NCI-H460 (cell line): ENCODE data around the gene CPVL. TPM values are rescaled to one million over a fixed set of nuclear protein-coding genes. Genes with fewer than 3 reads are reported as not detected.
A peak's percentile ranks its signal among the peaks of the same experiment; 100 is the strongest.

ENCODE experiments used
- DNase-seq: peaks from one replicate; pipeline ENCODE4 v3.0.0-alpha.2; 2016; ENCODE audit warnings: low read depth; ENCODE audit errors: extremely low read depth
- total RNA-seq: library from RNA; depleted of rRNA; stranded (reverse); fragments of >200 nt; shearing (Covaris generic); gene quantifications from 2 replicates; pipeline ENCODE4 v1.2.3, GENCODE V29; 2014

Gene CPVL
- total RNA-seq, 1 experiment from 2014 or later = 33.0 TPM

- no peak for DNase-seq
These were observed 93.0 kb downstream of the CPVL start for GRCh38 chr7:29053105-29053872.

GRCh38 chr7:29046978-29047377 lies 99.4 kb downstream of the CPVL start:
- DNase-seq = no peak

GRCh38 chr7:29045258-29046086 lies 100.9 kb downstream of the CPVL start:
- peak; percentile 98 for DNase-seq

GRCh38 chr7:29044554-29044953 lies 101.8 kb downstream of the CPVL start:
- peak; percentile 77 for DNase-seq

DNA sequence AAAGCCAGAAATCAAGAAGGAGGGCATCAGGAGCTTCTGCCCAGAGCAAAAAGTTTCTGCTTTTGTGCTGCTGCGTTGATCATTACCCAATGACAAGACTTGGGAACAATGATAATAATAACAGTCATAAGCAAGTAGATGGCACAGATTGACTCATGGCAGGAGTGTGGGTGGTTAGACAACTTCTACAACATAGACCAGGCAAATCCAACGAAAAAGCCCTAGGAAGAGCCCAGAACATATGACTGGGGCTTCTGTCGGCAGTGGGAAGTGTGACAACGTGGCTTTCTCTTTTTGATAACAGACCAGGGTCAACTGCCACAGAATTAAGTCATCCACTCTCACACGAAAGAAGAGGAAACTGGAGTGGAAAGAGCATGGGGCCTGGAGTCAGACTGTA lies 102.8 kb downstream of the CPVL start:
- no peak for DNase-seq

GRCh38 chr7:29042824-29043231 lies 103.5 kb downstream of the CPVL start:
- no peak for DNase-seq

- no peak for DNase-seq
These were observed 104.3 kb downstream of the CPVL start for GRCh38 chr7:29041991-29042390.

GRCh38 chr7:29040579-29040925 lies 105.8 kb downstream of the CPVL start:
- DNase-seq = no peak

GRCh38 chr7:29039821-29040578 lies 106.3 kb downstream of the CPVL start:
- no peak for DNase-seq

- DNase-seq = no peak
These were observed 107.9 kb downstream of the CPVL start for GRCh38 chr7:29038463-29038862.

DNA sequence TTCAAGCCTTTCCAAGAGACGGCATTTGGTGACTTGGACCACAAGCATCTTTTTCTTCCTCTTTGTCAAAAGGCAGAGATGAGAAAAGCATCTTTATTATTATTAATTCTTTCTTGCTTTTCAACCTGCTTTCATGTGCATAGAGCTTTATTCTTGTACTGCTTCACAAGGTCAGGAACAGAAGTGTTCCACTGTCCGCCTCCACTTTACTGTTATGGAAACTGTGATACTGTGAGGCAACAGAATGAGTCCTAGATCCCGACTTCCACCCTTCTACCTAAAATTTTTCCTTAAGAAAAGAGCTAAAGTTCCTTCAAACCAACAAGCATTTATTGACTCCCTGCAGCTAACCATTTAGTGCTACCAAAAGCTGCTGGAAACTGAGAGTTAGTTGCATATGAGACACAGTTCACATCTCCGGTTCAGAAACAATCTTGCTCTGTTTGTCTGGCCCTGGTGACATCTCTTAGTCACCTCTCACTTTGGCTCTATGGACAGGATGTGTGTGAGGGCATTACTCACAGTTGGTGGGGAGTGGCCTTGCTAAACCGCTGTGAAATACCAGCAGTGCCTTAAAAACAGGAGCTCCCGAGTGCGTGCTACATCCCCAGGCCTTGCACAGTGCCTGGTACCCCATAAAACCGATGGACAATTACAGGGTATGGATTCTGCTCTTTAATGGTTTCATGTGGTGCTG lies 111.1 kb downstream of the CPVL start:
- DNase-seq = peak; percentile 99

- no peak for DNase-seq
These were observed 112.8 kb downstream of the CPVL start for GRCh38 chr7:29033584-29033983.

DNA sequence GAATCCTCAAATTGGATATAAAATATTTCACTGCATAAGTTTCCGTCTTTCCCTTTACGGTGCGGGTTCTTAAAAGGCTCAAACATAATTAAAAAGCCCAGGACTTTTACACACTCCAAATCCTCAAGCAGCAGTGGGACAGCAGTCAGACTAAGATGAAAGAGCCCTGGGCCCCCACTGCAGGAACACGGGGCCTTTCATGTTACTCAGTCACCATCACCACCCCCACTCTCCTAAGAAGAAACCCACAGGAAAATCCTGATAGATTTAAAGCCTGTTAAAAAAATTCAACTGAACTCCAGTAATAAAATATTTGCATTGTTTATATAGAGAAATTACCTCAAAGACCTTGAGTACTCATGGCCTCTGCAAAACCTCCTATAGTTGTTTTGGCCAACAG lies 114.2 kb downstream of the CPVL start:
- DNase-seq = no peak

DNA sequence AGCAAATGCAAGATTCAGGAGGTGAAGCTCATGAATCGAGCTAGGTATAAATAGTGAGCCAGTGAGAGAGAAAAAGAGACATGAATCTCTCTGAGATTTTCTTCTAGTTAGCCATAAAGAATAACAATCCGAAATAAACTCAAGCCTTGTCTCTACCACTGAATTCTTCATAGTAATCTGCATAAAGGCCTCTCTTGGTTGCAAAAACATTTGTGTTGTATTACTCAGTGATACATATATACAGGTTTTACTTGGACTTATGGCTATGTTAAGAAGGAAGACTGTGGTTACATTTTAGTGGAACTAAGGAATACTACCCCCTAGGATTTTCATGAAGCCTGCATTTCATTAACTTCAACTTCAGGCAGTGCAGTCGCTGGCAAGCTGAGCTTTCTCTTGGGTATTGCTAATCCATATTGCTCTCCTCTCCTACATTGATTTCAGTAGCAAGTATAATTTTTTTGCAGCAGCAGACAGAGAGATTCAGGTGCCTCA lies 115.5 kb downstream of the CPVL start:
- no peak for DNase-seq

GRCh38 chr7:29022291-29022988 lies 123.9 kb downstream of the CPVL start:
- DNase-seq = no peak

- peak; percentile 44 for DNase-seq
These were observed 126.4 kb downstream of the CPVL start for GRCh38 chr7:29019896-29020295.

GRCh38 chr7:29019387-29019786 lies 127.0 kb downstream of the CPVL start:
- DNase-seq = no peak

DNA sequence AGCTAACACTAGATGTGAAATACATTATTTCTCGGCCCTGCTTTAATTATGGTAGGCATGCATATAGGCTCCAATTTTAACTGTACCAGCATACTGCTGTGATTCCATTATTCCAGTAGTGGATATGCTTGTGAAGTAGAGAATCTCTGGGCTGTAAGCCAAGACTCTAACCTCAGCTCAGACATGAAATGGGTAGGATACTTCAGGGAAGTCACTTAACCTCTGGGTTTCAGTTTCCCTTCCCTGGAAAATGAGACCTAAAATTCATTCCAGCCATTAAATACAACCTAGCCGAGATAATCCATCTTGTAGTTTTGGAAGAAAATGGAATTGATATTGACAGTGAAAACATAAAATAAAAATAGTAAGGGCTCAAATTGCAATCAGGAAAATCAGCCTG lies 128.6 kb downstream of the CPVL start:
- DNase-seq = no peak

GRCh38 chr7:29014725-29015124 lies 131.6 kb downstream of the CPVL start:
- no peak for DNase-seq

DNA sequence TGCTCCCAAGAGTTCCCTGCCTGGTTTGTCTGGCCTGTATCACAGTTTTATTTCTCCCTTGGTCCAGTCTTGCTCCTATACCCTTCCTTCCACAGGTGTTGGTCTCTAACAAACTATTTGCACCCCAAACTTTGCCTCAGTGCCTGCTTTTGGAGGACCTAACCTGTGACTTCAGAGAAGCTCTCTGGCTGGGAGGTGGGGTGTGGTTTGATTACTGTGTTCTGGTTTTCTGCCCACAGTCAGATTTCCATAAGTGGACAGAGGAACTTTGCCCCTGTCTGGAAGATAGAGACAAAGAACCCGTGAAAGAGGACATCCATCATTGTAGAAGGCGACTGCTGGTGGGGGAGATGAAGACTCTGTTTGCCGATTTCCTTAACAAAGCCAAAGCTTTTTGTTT lies 132.4 kb downstream of the CPVL start:
- no peak for DNase-seq
